Adrenal gland (tissue), 12 donors: ENCODE results near the gene CEL. TPM values are rescaled to one million over a fixed set of nuclear protein-coding genes. Genes with fewer than 3 reads are reported as not detected.

Experiments
- DNase-seq, 7 donors: peaks; one replicate each; pipeline ENCODE4 v3.0.0-alpha.2; 2019 to 2020
- H3K27ac ChIP-seq, 5 donors: fragments of 200-600 bp; sonication (generic) in 4 of 5; 1 replicate in 3 of 5; 2 replicates in 2 of 5; pipeline versions ENCODE4 v1.5.1 to v1.8.0; 2016 to 2020; ENCODE audit warnings: mild to moderate bottlenecking in 1 of 5
- H3K27me3 ChIP-seq: fragments of 200-600 bp; 2 replicates; pipeline ENCODE4 v1.8.0; 2021
- H3K36me3 ChIP-seq, 2 donors: fragments of 200-600 bp; replicated peaks in 1 of 2; 1 replicate in 1 of 2; 2 replicates in 1 of 2; pipeline versions ENCODE4 v1.5.1 to v1.8.0; 2018 to 2022
- H3K4me1 ChIP-seq, 2 donors: fragments of 200-600 bp; replicated peaks in 1 of 2; 1 replicate in 1 of 2; 2 replicates in 1 of 2; pipeline versions ENCODE4 v1.5.1 to v1.8.0; 2018 to 2021
- H3K4me3 ChIP-seq, 4 donors: fragments of 200-600 bp; sonication (generic) in 3 of 4; one replicate each; pipeline ENCODE4 v1.5.1; 2016 to 2018
- H3K9me3 ChIP-seq, 3 donors: fragments of 200-600 bp; sonication (generic) in 1 of 3; replicated peaks in 1 of 3; 1 replicate in 2 of 3; 2 replicates in 1 of 3; pipeline versions ENCODE4 v1.5.1 to v1.8.0; 2016 to 2021
- CTCF ChIP-seq, 6 experiments: fragments of 450-650 bp in 4 of 6; fragments of 200-600 bp in 2 of 6; sonication (generic) in 1 of 6; IDR thresholded peaks; 1 replicate in 5 of 6; 2 replicates in 1 of 6; pipeline versions ENCODE4 v1.5.1 to v1.8.0; 2016 to 2021; ENCODE audit warnings: antibody characterized with exemption in 6 of 6, mild to moderate bottlenecking in 2 of 6, moderate library complexity in 1 of 6
- POLR2A ChIP-seq, 2 donors: fragments of 450-650 bp; IDR thresholded peaks; one replicate each; pipeline ENCODE4 v1.6.1; 2017; ENCODE audit warnings: antibody characterized with exemption in 2 of 2, mild to moderate bottlenecking in 2 of 2, moderate library complexity in 1 of 2
- WGBS, 4 donors: extraction: QIAGEN DNeasy Blood & Tissue Kit in 2 of 4; methylation state at CpG; one replicate each; pipeline versions ENCODE4 v1.1.5 to v1.1.7; 2013 to 2017; 5-methylcytosine and 5-hydroxymethylcytosine counted together
- intact Hi-C, 2 donors: fragments of 100-400 bp; cut with DNase I; formaldehyde crosslinking; loops; one replicate each; pipeline versions ENCODE4 v1.14.1 to v1.15.0; 2022 to 2023
- polyA plus RNA-seq, 3 donors: library from polyadenylated mRNA; stranded (reverse); fragments of 200-250 nt in 2 of 3; fragments of 350-450 nt in 1 of 3; fragmentation: Illumina TruSeq in 1 of 3; extraction: RNeasy Lipid Tissue Mini Kit (QIAGEN cat#74804) in 1 of 3; gene quantifications; one replicate each; pipeline ENCODE4 v1.2.3, GENCODE V29; 2013 to 2014
- total RNA-seq, 9 donors: library from RNA; depleted of rRNA in 4 of 9; stranded (reverse); fragments of >200 nt in 4 of 9; fragments of 120-200 nt in 1 of 9; fragmentation: NEBNext Ultra II Directional in 1 of 9; extraction: Animal tissue kit (Norgen Biotek cat#: 25700) in 1 of 9; gene quantifications; one replicate each; pipeline versions ENCODE4 v1.1.0 to v1.2.4, GENCODE V29; 2013 to 2023
- donor health status: healthy with polysubstance abuse.
- donor health status: Bipolar disorder and iron deficiency.
- donor health status: DM: yes; HTN: yes; CAD: no.
- donor health status: DM: no; HTN: no; CAD: no.
- donor health status: DM: no; HTN: no; CAD: no.
- donor health status: DM: yes; HTN: yes; CAD: no.

The CEL gene
- total and polyA plus RNA-seq, 12 donors = 0.27 to 6.1 (median 2.1) TPM; not detected in 1

- no peaks in the 10 kb centered on the region for H3K9me3 ChIP-seq
- no peaks in the 10 kb centered on the region for H3K36me3 ChIP-seq
- H3K4me3 ChIP-seq = no peak overlapping the region
- 67 to 86% (median 85%) methylated on average over 3 to 14 of the region's 15 CpGs for WGBS, 4 donors
- DNase-seq = no peak
- H3K27me3 ChIP-seq = no peaks in the 10 kb centered on the region
- H3K27ac ChIP-seq = no peak overlapping the region
- intact Hi-C loops = no loop called here
- no peak for TF ChIP-seq CTCF (IDR thresholded peaks at IDR 0.05)
- no peak for TF ChIP-seq POLR2A (IDR thresholded peaks at IDR 0.05)
- no peaks in the 10 kb centered on the region for H3K4me1 ChIP-seq
Observed at GRCh38 chr9:133086894-133087293, 25.1 kb downstream of the CEL start.

- intact Hi-C loops = no loop called here
- H3K4me3 ChIP-seq = no peak overlapping the region
- no peaks in the 10 kb centered on the region for H3K36me3 ChIP-seq
- WGBS, 4 donors = 71 to 81% (median 79%) methylated on average over 7 of the region's 7 CpGs
- H3K4me1 ChIP-seq = no peaks in the 10 kb centered on the region
- no peaks in the 10 kb centered on the region for H3K27me3 ChIP-seq
- no peaks in the 10 kb centered on the region for H3K9me3 ChIP-seq
- H3K27ac ChIP-seq = no peak overlapping the region
- TF ChIP-seq POLR2A (IDR thresholded peaks at IDR 0.05) = no peak
- no peak for TF ChIP-seq CTCF (IDR thresholded peaks at IDR 0.05)
- no peak for DNase-seq
Observed at GRCh38 chr9:133087429-133088145, 25.8 kb downstream of the CEL start.

GRCh38 chr9:133088146-133088750 is 26.5 kb downstream of the CEL start:
- no peaks in the 10 kb centered on the region for H3K9me3 ChIP-seq
- DNase-seq = no peak
- no peak overlapping the region for H3K4me3 ChIP-seq
- no peak overlapping the region for H3K27ac ChIP-seq
- H3K27me3 ChIP-seq = no peaks in the 10 kb centered on the region
- no peaks in the 10 kb centered on the region for H3K4me1 ChIP-seq
- H3K36me3 ChIP-seq = no peaks in the 10 kb centered on the region
- 73 to 98% (median 93%) methylated on average over 3 to 10 of the region's 10 CpGs for WGBS, 4 donors
- no peak for TF ChIP-seq POLR2A (IDR thresholded peaks at IDR 0.05)
- no peak for TF ChIP-seq CTCF (IDR thresholded peaks at IDR 0.05)
- intact Hi-C loops = no loop called here

- DNase-seq = no peak
- H3K36me3 ChIP-seq = no peaks in the 10 kb centered on the region
- TF ChIP-seq POLR2A (IDR thresholded peaks at IDR 0.05) (no peak), CTCF (IDR thresholded peaks at IDR 0.05) (no peak)
- no peaks in the 10 kb centered on the region for H3K27me3 ChIP-seq
- no peak overlapping the region for H3K4me3 ChIP-seq
- 92 to 98% (median 94%) methylated on average over 6 to 7 of the region's 7 CpGs for WGBS, 4 donors
- H3K27ac ChIP-seq = no peak overlapping the region
- no peaks in the 10 kb centered on the region for H3K9me3 ChIP-seq
- no peaks in the 10 kb centered on the region for H3K4me1 ChIP-seq
- intact Hi-C loops = no loop called here
Observed at GRCh38 chr9:133088756-133089155, 27.0 kb downstream of the CEL start.
